Gastroesophageal sphincter (tissue), 3 donors: ENCODE results near the gene OPN4.

Experiments used
- CTCF ChIP-seq, 4 experiments: fragments of 200-600 bp in 2 of 4; fragments of 450-650 bp in 2 of 4; sonication (generic) in 1 of 4; IDR thresholded peaks; one replicate each; pipeline ENCODE4 v1.5.1; 2017 to 2019; ENCODE audit warnings: antibody characterized with exemption in 4 of 4, mild to moderate bottlenecking in 2 of 4, moderate library complexity in 2 of 4
- EP300 ChIP-seq: sonication (generic); formaldehyde crosslinking; IDR thresholded peaks from one replicate; pipeline ENCODE4 v1.6.1; 2017; ENCODE audit warnings: antibody characterized with exemption, mild to moderate bottlenecking
- POLR2A ChIP-seq, 2 donors: fragments of 450-650 bp; IDR thresholded peaks; one replicate each; pipeline ENCODE4 v1.6.1; 2017; ENCODE audit warnings: antibody characterized with exemption in 2 of 2, mild to moderate bottlenecking in 2 of 2, moderate library complexity in 1 of 2
- POLR2AphosphoS5 ChIP-seq: sonication (generic); formaldehyde crosslinking; IDR thresholded peaks from one replicate; pipeline ENCODE4 v1.6.1; 2017; ENCODE audit warnings: antibody characterized with exemption

GRCh38 chr10:86707505-86707904 lies 53.2 kb downstream of the OPN4 start:
- no peak for TF ChIP-seq CTCF (IDR thresholded peaks at IDR 0.05)
- no peak for TF ChIP-seq POLR2A (IDR thresholded peaks at IDR 0.05)
- no peak for TF ChIP-seq EP300
- no peak for TF ChIP-seq POLR2AphosphoS5
